Neuron (in vitro differentiated cells): ENCODE data around the gene MGMT.

ENCODE experiments used
- H2AFZ ChIP-seq: one replicate; pipeline ENCODE4 v1.6.1; 2013; ENCODE audit warnings: low read depth, mild to moderate bottlenecking, inconsistent platforms, low read length, moderate library complexity
- H3K27me3 ChIP-seq: one replicate; pipeline ENCODE4 v1.6.1; 2013; ENCODE audit warnings: low read length; ENCODE audit not compliant: insufficient read depth
- H3K36me3 ChIP-seq: one replicate; pipeline ENCODE4 v1.6.1; 2013; ENCODE audit warnings: low read length; ENCODE audit not compliant: insufficient read depth
- H3K4me1 ChIP-seq: one replicate; pipeline ENCODE4 v1.6.1; 2013; ENCODE audit warnings: low read length; ENCODE audit not compliant: insufficient read depth
- H3K4me3 ChIP-seq: 2 replicates; pipeline ENCODE4 v1.5.1; 2013; ENCODE audit warnings: mild to moderate bottlenecking, low read length, moderate library complexity
- H3K9me3 ChIP-seq: one replicate; pipeline ENCODE4 v1.6.1; 2013; ENCODE audit warnings: low read length

MGMT gene

DNA sequence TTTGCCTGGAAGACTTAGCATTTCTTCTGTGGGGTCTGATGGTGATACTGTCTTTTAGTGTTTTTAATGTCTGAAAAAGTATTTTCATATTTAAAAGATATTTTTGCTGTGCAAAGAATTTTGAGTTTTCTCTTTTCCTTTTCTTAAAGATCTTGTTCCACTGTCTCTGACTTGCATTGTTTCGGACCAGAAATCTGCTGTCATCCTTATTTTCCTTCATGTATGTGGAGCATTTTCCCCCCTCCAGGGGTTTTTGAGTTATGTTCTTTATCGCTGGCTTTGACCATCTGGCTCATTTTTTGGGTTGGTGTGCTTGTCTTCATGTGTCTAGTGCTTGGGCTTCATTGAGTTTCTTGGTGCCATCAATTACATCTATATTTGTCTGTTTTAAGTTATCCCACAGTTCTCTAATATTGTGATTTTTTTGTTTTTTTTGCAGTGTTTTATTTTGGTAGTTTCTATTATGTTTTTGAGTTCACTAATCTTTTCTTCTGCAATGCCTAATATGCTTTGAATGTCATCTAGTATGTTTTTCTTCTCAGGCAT, 119.9 kb downstream of the MGMT start:
- Histone ChIP-seq H3K9me3 (no peaks in the 10 kb centered on the region), H3K27me3 (no peaks in the 10 kb centered on the region), H3K36me3 (no peaks in the 10 kb centered on the region), H2AFZ (no peak overlapping the region), H3K4me1 (no peaks in the 10 kb centered on the region), H3K4me3 (no peak overlapping the region)

DNA sequence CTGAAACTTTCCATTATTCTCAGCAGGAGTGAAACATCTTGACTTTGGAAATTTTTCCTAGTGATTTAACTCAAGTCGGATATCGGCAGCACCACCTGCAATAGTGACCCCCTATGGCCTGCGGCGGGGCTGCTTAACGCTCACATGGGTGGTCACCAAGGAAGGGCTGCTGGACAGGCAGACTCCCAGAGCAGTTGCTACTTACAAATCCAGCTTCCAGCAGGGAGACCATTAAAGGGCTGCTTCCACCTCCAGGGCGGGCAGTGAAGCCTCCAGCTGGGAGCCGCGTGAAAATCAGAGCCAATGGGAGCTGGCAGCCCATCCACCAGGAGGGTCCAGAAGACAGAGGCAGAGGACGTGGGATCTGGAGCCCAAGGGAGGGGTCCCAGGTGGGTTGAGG, 122.5 kb downstream of the MGMT start:
- H3K36me3 ChIP-seq, result no peaks in the 10 kb centered on the region
- no peak overlapping the region for H2AFZ ChIP-seq
- no peaks in the 10 kb centered on the region for H3K9me3 ChIP-seq
- no peaks in the 10 kb centered on the region for H3K4me1 ChIP-seq
- H3K4me3 ChIP-seq, result no peak overlapping the region
- H3K27me3 ChIP-seq, result no peaks in the 10 kb centered on the region

- H2AFZ ChIP-seq, result no peak overlapping the region
- H3K4me1 ChIP-seq, result no peaks in the 10 kb centered on the region
- no peak overlapping the region for H3K4me3 ChIP-seq
- H3K9me3 ChIP-seq, result no peaks in the 10 kb centered on the region
- no peaks in the 10 kb centered on the region for H3K36me3 ChIP-seq
- H3K27me3 ChIP-seq, result no peaks in the 10 kb centered on the region
Observed at GRCh38 chr10:129593953-129594352, 126.9 kb downstream of the MGMT start.

DNA sequence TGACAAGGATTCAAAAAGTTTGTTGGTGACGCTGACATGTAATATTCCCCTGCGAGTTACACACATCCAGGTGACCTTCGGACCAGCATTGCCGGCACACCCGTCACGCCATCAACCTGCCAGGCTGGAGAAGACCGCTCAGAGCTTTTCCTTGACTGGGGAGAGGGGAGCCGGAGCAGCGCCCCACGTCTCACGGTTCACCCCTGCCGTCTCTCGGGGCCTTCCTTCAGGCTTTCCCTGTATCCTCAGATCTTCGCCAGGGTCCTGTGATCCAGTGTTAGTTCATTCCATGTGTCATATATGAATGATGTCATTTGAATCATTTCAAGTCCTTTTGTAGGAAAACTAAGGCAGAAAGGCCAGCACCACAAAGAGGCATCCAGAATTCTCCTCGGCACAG, 127.8 kb downstream of the MGMT start:
- no peak overlapping the region for H2AFZ ChIP-seq
- H3K27me3 ChIP-seq, result no peaks in the 10 kb centered on the region
- H3K36me3 ChIP-seq, result no peaks in the 10 kb centered on the region
- H3K4me1 ChIP-seq, result no peaks in the 10 kb centered on the region
- H3K4me3 ChIP-seq, result no peak overlapping the region
- H3K9me3 ChIP-seq, result no peaks in the 10 kb centered on the region

GRCh38 chr10:129598413-129598812, 131.4 kb downstream of the MGMT start:
- H3K36me3 ChIP-seq, result no peaks in the 10 kb centered on the region
- no peak overlapping the region for H2AFZ ChIP-seq
- no peaks in the 10 kb centered on the region for H3K4me1 ChIP-seq
- H3K9me3 ChIP-seq, result no peaks in the 10 kb centered on the region
- no peaks in the 10 kb centered on the region for H3K27me3 ChIP-seq
- H3K4me3 ChIP-seq, result no peak overlapping the region

- H2AFZ ChIP-seq, result no peak overlapping the region
- no peaks in the 10 kb centered on the region for H3K4me1 ChIP-seq
- H3K9me3 ChIP-seq, result no peaks in the 10 kb centered on the region
- H3K36me3 ChIP-seq, result no peaks in the 10 kb centered on the region
- H3K27me3 ChIP-seq, result no peaks in the 10 kb centered on the region
- H3K4me3 ChIP-seq, result no peak overlapping the region
Observed at GRCh38 chr10:129599160-129599559, 132.1 kb downstream of the MGMT start.

DNA sequence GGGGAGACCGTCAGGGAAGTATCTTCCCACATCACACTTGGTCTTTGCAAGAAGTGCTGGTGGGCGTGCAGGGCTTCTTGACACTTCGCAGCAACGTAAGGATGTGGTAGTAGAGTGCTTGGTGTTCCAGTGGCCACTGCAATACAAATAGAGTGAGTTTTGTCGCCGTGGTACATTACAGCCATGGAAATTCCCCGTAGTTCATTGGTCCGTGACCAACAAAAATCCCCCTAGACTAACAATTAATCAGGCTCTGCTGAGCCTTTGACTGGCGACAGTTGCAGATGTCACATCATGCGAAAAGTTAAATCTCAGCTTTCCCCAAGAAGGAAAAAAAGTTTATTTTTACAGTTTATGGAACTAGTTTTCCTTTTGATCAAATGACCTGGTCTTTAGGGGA, 134.7 kb downstream of the MGMT start:
- H3K9me3 ChIP-seq, result no peaks in the 10 kb centered on the region
- H3K36me3 ChIP-seq, result no peaks in the 10 kb centered on the region
- H3K4me1 ChIP-seq, result peaks cover 2% of the 10 kb centered on the region
- H2AFZ ChIP-seq, result no peak overlapping the region
- H3K4me3 ChIP-seq, result no peak overlapping the region
- no peaks in the 10 kb centered on the region for H3K27me3 ChIP-seq

DNA sequence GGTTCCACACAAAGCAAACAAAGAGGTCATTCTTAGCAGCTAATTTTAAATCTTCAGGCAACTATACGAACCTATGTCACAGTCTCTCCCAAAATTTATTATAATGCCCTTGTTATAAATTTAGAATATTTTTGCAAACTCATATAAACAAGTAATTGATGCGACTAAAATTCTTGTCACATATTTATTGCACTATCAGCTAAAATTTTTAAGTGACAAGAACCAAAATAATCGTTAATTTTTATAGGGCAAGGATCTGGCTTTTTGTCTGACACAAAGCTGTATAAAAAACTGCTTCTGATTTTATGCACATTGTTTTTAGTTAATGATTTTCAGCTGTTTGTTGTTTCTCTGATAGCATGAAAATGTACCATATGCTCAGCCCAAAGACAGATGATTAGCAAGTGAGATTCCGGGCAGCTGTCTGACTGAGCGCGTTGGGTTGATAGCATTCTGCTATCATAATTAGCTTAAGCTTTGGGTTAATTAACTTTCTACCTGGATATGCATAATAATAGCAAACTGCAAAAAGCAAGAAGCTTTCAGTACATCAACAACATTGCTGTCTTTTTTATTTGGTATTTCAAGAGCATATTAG, 136.0 kb downstream of the MGMT start:
- no peak overlapping the region for H2AFZ ChIP-seq
- H3K4me1 ChIP-seq, result peaks cover 2% of the 10 kb centered on the region
- H3K9me3 ChIP-seq, result no peaks in the 10 kb centered on the region
- no peaks in the 10 kb centered on the region for H3K27me3 ChIP-seq
- H3K36me3 ChIP-seq, result no peaks in the 10 kb centered on the region
- no peak overlapping the region for H3K4me3 ChIP-seq

DNA sequence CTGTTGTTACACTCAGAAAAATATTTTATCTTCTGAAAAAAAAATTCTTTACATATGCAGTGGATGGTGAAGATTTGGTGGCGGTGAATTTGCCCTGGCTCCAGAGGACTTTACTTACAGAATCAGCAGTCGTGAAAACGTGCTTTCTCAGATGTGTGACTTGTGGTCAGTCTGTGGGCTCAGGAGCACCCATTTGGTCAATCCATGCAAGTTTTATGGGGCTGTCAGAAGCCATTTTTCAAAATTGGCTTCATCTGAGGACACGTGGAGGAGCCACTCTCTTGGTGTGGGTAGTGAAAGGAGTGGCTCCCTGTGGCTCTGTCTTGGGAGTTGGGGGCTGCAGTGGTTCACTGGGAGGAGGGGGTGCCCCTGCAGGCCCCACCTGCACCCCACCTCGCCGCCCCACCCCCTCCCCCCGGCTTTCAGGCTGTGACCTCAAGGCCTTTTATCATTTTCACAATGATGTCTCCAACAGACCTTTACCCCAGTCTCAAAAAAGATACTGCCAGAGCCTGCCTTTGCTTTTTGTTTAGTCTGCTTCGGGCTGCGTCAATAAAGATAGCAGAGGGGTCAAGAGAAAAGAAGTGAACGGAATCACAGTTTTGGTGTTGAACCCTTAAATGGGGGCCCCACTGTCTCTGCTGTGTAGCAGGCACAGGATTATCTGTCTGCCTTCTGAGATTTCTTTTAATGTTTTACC, 137.4 kb downstream of the MGMT start:
- Histone ChIP-seq H3K27me3 (no peaks in the 10 kb centered on the region), H3K4me3 (no peak overlapping the region), H3K4me1 (peaks cover 2% of the 10 kb centered on the region), H3K36me3 (no peaks in the 10 kb centered on the region), H2AFZ (no peak overlapping the region), H3K9me3 (no peaks in the 10 kb centered on the region)

- Histone ChIP-seq H3K4me1 (peaks cover 2% of the 10 kb centered on the region), H2AFZ (no peak overlapping the region), H3K36me3 (no peaks in the 10 kb centered on the region), H3K9me3 (no peaks in the 10 kb centered on the region), H3K27me3 (no peaks in the 10 kb centered on the region), H3K4me3 (no peak overlapping the region)
Observed at GRCh38 chr10:129605266-129605985, 138.4 kb downstream of the MGMT start.

DNA sequence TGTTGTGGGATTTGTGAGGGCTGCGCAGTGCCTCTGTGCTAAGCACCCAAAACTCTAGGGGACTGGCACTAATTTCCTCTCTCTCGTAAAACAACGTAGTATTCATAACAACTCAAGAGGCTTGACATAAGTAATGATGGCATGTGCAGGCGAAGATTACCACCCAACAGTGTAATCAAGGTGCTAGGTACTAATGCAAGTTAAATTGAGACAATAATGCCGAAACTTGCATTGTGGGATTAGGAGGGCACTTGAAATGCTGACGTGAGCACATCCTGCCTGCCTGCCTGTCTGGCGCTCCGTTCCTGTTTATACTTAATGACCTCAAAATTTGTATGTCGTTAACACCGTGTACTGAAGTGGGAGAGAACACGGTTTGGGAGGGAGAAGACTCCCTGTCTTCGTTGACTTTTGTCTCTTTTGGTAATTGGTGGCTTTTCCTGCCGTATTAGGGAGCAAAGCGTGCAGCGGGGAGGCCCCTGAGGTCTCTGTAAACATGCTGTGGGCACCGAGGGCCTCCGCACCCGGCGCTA, 139.0 kb downstream of the MGMT start:
- H3K36me3 ChIP-seq, result no peaks in the 10 kb centered on the region

DNA sequence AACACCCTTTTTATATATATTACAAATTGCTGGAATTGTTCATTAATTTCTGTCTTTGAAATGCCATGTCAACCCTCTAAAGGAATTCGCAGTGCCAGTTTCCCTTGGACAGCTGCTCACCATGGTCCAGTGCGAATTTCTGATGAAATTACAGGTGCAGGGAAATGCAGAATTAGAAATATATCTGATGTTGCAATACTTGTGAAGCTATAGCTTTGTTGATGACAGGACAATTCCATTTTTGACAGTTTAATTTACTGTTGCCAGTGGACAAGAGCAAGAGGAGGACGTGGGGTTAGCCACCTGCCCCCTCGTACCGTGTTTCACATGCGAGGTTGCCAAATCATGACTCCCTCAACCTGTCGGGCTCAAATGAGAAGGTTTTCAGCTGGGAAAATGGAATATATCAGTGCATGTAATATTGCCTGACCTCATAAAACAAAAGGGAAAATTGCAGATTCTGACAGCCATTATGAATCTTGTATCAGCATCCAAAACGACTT, 140.6 kb downstream of the MGMT start:
- no peak overlapping the region for H3K4me3 ChIP-seq
- H3K27me3 ChIP-seq, result no peaks in the 10 kb centered on the region
- no peaks in the 10 kb centered on the region for H3K9me3 ChIP-seq
- H3K4me1 ChIP-seq, result peaks cover 2% of the 10 kb centered on the region
- H3K36me3 ChIP-seq, result no peaks in the 10 kb centered on the region
- no peak overlapping the region for H2AFZ ChIP-seq

More for the DNA sequence above, 139.0 kb downstream of the MGMT start:
- peaks cover 2% of the 10 kb centered on the region for H3K4me1 ChIP-seq
- no peak overlapping the region for H2AFZ ChIP-seq
- H3K27me3 ChIP-seq, result no peaks in the 10 kb centered on the region
- H3K9me3 ChIP-seq, result no peaks in the 10 kb centered on the region
- H3K4me3 ChIP-seq, result no peak overlapping the region

DNA sequence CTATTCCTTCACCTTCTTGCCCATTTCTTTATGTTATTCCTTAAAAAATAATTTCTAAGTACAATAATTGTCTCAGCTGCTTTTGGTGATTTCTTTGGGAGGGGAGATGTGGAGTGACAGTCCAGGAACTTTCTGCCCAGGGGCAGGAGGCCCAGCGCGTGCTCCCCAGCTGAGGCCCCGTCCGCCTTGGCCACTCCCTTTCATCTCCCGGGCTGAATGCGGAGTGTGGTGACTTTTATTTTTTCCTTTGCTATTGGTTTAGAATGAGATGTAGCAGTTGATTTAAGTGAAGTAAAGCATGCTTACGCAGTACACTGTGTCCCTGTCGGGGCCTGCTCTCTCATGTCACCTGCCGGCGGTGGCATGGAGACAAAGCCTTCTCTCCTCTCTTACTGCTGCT, 141.6 kb downstream of the MGMT start:
- H2AFZ ChIP-seq, result no peak overlapping the region
- no peaks in the 10 kb centered on the region for H3K27me3 ChIP-seq
- no peaks in the 10 kb centered on the region for H3K9me3 ChIP-seq
- H3K4me1 ChIP-seq, result peaks cover 2% of the 10 kb centered on the region
- H3K36me3 ChIP-seq, result no peaks in the 10 kb centered on the region
- H3K4me3 ChIP-seq, result no peak overlapping the region
